Measurements from ENCODE around the gene ALKBH1.
"Not testable (repeated sequence)": the region's sequence is repeated elsewhere in the genome, so short reads cannot be mapped to it uniquely, and the experiment has no call there.

GRCh38 chr14:77635869-77636268 lies 72.0 kb downstream of the ALKBH1 start:
- TF ChIP-seq CTCF (IDR thresholded peaks at IDR 0.05; ENCODE audit: insufficient read depth, low read length, poor library complexity, severe bottlenecking); EZH2phosphoT487 (conservative IDR thresholded peaks at IDR 0.05; ENCODE audit: low read length): not testable (repeated sequence)

Measured in SU-DHL-6 (cell line).